Central memory CD4-positive, alpha-beta T cell (primary cell): Measurements from ENCODE around the gene SLC37A2.
"Not testable (repeated sequence)": the region's sequence is repeated elsewhere in the genome, so short reads cannot be mapped to it uniquely, and the experiment has no call there.

Source experiments
- DNase-seq: peaks from one replicate; pipeline ENCODE4 v3.0.0; 2022
- total RNA-seq, 3 experiments: gene quantifications; one replicate each; lab custom pipeline; 2026; lab: John Stamatoyannopoulos, UW

SLC37A2 gene
- 0 to 0.58 (median 0.11) reads per million in 3 experiments for total RNA-seq

DNA sequence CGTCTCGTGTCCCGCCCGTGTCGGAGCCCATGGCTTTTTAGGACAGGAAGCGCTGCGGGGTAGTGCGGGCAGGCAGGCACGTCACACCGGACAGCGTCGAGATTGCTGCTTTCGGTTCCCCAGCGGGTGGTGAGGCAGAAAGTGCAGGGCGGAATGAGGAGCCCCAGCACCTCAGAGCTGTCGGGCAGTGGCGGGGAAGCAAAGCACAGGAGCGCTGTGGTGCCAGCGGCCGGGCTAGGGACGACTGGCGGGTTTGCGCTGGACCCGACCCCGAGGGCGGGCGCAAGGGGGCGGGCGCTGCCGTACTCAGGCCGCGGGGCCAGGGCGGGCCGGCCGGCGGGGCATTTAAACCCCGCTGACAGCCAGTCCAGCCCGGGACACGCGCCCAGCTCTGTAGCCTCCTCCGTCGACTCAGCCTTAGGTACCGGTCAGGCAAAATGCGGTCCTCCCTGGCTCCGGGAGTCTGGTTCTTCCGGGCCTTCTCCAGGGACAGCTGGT lies at the start of gene SLC37A2:
SLC37A2 (plus strand) TSS at position 375 of the 498 bp plus-strand sequence; CDS start at position 438, 63 bp downstream.
- no peak for DNase-seq

DNA sequence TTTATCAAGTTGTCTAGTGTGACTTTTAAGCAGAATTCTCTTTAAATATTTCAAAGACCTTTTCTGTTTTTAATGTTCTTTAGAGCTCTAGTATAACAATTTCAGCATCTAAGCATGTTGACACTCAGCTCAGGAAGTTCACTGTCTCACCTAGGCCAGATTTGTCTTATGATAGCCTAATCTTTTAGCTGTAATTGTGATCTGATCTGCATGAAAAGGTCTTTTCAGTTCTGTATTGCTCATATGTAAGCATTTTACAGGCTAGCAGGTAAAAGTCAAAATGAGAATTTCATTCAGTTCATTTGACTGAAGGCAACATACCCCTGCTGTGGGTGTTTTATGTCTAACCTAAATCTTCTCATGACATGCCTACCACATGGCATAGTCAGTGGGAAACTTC lies 46.7 kb upstream of the SLC37A2 start:
- no peak for DNase-seq

GRCh38 chr11:125020342-125020741 lies 42.8 kb upstream of the SLC37A2 start:
- no peak for DNase-seq

GRCh38 chr11:125022551-125022950 lies 40.6 kb upstream of the SLC37A2 start:
- no peak for DNase-seq

- no peak for DNase-seq
These were observed 37.1 kb upstream of the SLC37A2 start for GRCh38 chr11:125025968-125026367.

GRCh38 chr11:125029431-125029830 lies 33.7 kb upstream of the SLC37A2 start:
- DNase-seq = not testable (repeated sequence)

- DNase-seq = no peak
These were observed 26.2 kb upstream of the SLC37A2 start for GRCh38 chr11:125036933-125037332.

DNA sequence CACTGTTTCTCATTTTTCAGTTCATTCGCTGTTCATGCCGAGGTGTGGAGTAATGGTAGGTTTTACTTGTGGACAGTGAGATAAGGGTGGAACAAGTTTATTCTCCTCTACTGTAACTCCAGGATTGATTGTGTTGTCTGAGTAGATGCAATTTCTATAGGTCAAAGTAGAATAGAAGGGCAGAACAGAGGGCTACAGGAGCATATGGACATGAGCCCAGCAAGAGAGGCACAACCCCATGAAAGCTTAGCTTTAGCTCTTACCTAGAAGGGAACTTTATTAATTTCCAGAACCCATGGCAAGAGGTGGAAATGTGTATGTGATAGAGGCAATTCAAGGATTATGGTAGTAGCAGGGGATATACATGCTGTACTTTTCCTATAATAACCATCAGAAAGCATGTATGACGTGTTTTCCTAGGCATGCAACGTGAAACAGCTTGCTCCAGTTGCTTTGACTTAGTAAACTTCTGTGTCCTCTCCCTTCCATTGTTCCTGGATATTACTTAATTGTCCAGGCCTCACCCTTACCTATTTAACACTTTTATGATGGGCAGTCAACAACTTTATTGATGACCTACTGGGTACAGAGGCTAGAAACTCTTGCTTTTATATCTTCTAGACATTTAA lies 13.8 kb upstream of the SLC37A2 start:
- DNase-seq = no peak

- DNase-seq = no peak
These were observed 11.1 kb upstream of the SLC37A2 start for GRCh38 chr11:125052047-125052446.

- no peak for DNase-seq
These were observed 9.9 kb upstream of the SLC37A2 start for GRCh38 chr11:125053167-125053566.

DNA sequence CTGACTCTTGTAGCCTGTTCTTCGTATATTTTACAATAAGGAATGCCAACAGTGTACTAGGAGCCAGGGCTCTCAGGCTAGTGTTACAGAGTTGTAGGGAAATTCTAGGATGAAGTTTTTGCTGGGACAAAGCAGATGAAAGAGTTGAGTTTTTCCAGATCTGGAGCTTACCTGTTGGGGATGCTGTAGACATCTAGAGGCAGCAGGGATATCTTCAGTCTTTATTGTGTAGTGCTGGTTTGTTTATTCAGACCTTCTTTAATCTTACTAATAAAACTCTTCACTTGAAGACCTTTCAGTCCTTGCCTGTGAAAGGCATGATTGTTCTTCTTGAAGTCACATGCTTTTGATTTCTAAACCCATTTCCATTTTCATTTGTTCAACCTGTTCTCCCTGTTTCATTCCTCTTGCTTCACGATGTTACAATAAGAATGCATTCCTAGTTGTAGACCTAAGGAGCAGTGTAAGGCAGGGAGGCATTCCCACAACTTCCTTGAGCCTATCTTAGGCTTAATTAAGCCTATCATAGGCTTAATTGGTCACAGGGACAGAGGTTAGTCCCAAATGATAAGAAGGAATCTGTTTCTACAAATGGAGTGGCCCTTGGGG lies 7.9 kb upstream of the SLC37A2 start:
- no peak for DNase-seq

- not testable (repeated sequence) for DNase-seq
These were observed 7.0 kb upstream of the SLC37A2 start for GRCh38 chr11:125056111-125056510.

GRCh38 chr11:125056931-125057692 lies 6.0 kb upstream of the SLC37A2 start:
- no peak for DNase-seq

DNA sequence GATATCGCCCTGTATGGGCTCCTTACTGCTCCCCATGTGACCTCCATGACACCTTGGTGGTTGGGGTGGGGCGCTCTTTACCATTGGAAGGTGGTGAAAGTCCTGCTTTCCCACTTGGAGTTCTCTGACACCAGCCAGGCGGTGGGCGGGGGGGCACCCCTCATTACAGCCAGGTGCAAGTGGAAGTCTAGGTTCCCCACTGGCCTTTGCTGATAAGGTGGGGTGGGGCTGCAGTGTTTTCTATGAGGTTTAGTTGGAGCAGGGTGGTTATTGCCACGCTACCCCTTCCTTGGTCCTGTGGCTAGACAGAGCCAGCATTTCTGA lies 5.5 kb upstream of the SLC37A2 start:
- no peak for DNase-seq

DNA sequence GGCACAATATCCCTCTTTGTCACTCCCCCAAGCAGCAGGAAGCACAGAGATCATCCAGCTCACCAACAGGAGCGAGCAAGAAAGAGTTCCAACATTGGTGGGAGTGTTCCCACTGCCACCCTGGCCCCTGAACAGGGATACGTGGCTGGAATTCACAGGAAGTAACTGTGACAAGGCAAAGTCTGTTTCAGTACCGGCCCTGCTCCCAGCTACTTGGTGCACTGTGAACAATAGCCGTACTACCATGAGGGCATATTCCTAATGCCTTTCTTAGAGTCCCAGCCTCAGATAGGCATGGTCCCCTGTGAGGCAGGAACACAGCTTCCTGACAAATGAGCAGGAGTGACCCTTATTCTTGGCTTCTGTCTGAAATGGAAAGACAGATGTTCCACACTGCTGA lies 1.8 kb upstream of the SLC37A2 start:
- DNase-seq = no peak

- no peak for DNase-seq
These were observed 731 bp upstream of the SLC37A2 start for GRCh38 chr11:125062218-125062930.

- no peak for DNase-seq
These were observed 431 bp downstream of the SLC37A2 start for GRCh38 chr11:125063429-125064043.

- no peak for DNase-seq
These were observed 965 bp downstream of the SLC37A2 start for GRCh38 chr11:125064070-125064469.

GRCh38 chr11:125068368-125068767 lies 5.3 kb downstream of the SLC37A2 start:
- no peak for DNase-seq

- no peak for DNase-seq
These were observed 5.9 kb downstream of the SLC37A2 start for GRCh38 chr11:125069008-125069407.

DNA sequence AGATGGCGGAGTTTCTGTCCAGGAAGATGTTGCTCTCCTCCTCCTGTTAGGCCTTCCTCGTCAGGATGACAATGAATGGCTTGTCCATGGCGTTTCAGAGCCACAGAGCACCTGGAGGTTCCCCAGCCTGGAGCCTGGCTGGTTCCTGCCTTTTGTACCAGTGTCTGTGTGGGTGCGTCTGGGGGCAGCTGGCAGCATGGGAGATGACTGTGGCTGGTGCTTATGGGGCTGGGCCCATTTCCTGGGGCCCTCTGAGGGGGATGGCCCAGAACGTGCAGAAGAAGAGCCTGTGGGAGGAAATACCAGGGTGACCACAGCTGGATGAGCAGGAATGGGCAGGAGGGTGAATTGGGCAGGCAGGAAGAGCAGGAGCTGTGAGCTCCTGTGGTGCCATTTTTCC lies 6.7 kb downstream of the SLC37A2 start:
- DNase-seq = no peak

GRCh38 chr11:125070699-125071254 lies 7.7 kb downstream of the SLC37A2 start:
- no peak for DNase-seq
